Neural cell (in vitro differentiated cells): ENCODE measurements around the gene MINDY4. TPM values are rescaled to one million over a fixed set of nuclear protein-coding genes. Genes with fewer than 3 reads are reported as not detected.

ENCODE experiments used
- H2AFZ ChIP-seq: fragments of 200-600, 300-800 bp; sonication (generic), shearing (Covaris generic); 2 replicates; pipeline ENCODE4 v1.6.0; 2014; ENCODE audit warnings: low read depth, mild to moderate bottlenecking, antibody characterized with exemption, low read length, moderate library complexity
- H3F3A ChIP-seq: fragments of 200-600 bp; shearing (Covaris generic); 2 replicates; pipeline ENCODE4 v1.6.1; 2016; ENCODE audit warnings: mild to moderate bottlenecking, moderate library complexity, mixed read lengths, antibody characterized with exemption, low read length; ENCODE audit not compliant: insufficient read depth, poor library complexity, severe bottlenecking
- H3K27ac ChIP-seq: fragments of 200-600, 300-800 bp; sonication (generic), shearing (Covaris generic); 2 replicates; pipeline ENCODE4 v1.5.1; 2014; ENCODE audit warnings: mild to moderate bottlenecking, low read length, moderate library complexity
- H3K27me3 ChIP-seq: fragments of 300-800, 200-600 bp; sonication (generic), shearing (Covaris generic); 2 replicates; pipeline ENCODE4 v1.6.0; 2014; ENCODE audit warnings: mild to moderate bottlenecking, low read depth, low read length, moderate library complexity; ENCODE audit not compliant: insufficient read depth
- H3K36me3 ChIP-seq: fragments of 300-800, 200-600 bp; sonication (generic), shearing (Covaris generic); 2 replicates; pipeline ENCODE4 v1.5.1; 2014; ENCODE audit warnings: mild to moderate bottlenecking, antibody characterized with exemption, low read length, moderate library complexity; ENCODE audit not compliant: insufficient read depth
- H3K4me2 ChIP-seq: fragments of 300-800, 200-600 bp; sonication (generic), shearing (Covaris generic); 2 replicates; pipeline ENCODE4 v1.6.0; 2014; ENCODE audit warnings: mild to moderate bottlenecking, low read length
- H3K4me3 ChIP-seq: fragments of 300-800, 200-600 bp; sonication (generic), shearing (Covaris generic); 2 replicates; pipeline ENCODE4 v1.5.1; 2014; ENCODE audit warnings: mild to moderate bottlenecking, low read length, moderate library complexity
- H3K79me2 ChIP-seq: fragments of 200-600 bp; shearing (Covaris generic); replicated peaks from 2 replicates; pipeline ENCODE4 v1.6.0; 2014; ENCODE audit warnings: mild to moderate bottlenecking, low read length, moderate library complexity; ENCODE audit not compliant: insufficient read depth
- H3K9ac ChIP-seq: fragments of 300-800, 200-600 bp; sonication (generic), shearing (Covaris generic); 2 replicates; pipeline ENCODE4 v1.6.1; 2016; ENCODE audit warnings: mild to moderate bottlenecking, low read length, mixed read lengths
- H3K9me2 ChIP-seq: fragments of 200-600 bp; shearing (Covaris generic); 2 replicates; pipeline ENCODE4 v1.6.1; 2016; ENCODE audit warnings: mild to moderate bottlenecking, low read length, mixed read lengths; ENCODE audit not compliant: insufficient read depth
- H3K9me3 ChIP-seq: fragments of 200-600, 300-800 bp; sonication (generic), shearing (Covaris generic); 2 replicates; pipeline ENCODE4 v1.6.1; 2016; ENCODE audit warnings: mild to moderate bottlenecking, mixed run types, low read length, moderate library complexity, mixed read lengths
- H4K20me1 ChIP-seq: fragments of 200-600 bp; shearing (Covaris generic); 2 replicates; pipeline ENCODE4 v1.6.1; 2016; ENCODE audit warnings: mild to moderate bottlenecking, mixed run types; ENCODE audit not compliant: insufficient read depth
- EP300 ChIP-seq: fragments of 450-650 bp; conservative IDR thresholded peaks from 2 replicates; pipeline ENCODE4 v1.6.1; 2014; ENCODE audit warnings: antibody characterized with exemption, mild to moderate bottlenecking, moderate library complexity; ENCODE audit not compliant: poor library complexity, severe bottlenecking
- EZH2 ChIP-seq: fragments of 200-600, 300-800 bp; shearing (Covaris generic), sonication (generic); IDR thresholded peaks from 2 replicates; pipeline ENCODE4 v1.6.1; 2014; ENCODE audit warnings: antibody characterized with exemption, low read length, borderline replicate concordance, mild to moderate bottlenecking; ENCODE audit not compliant: insufficient read depth, poor library complexity, severe bottlenecking
- MXI1 ChIP-seq: fragments of 450-650 bp; conservative IDR thresholded peaks from 2 replicates; pipeline ENCODE4 v1.6.1; 2014; ENCODE audit warnings: antibody characterized with exemption, mild to moderate bottlenecking; ENCODE audit not compliant: poor library complexity, severe bottlenecking
- POLR2AphosphoS5 ChIP-seq: IDR thresholded peaks from 2 replicates; pipeline ENCODE4 v1.6.1; 2012
- RAD21 ChIP-seq: fragments of 450-650 bp; conservative IDR thresholded peaks from 2 replicates; pipeline ENCODE4 v1.6.1; 2014; ENCODE audit warnings: antibody characterized with exemption, mild to moderate bottlenecking, moderate library complexity
- SMC3 ChIP-seq: fragments of 450-650 bp; conservative IDR thresholded peaks from 2 replicates; pipeline ENCODE4 v1.6.1; 2014; ENCODE audit warnings: antibody characterized with exemption, mild to moderate bottlenecking, moderate library complexity; ENCODE audit not compliant: poor library complexity
- TAF1 ChIP-seq: IDR thresholded peaks from 2 replicates; pipeline ENCODE4 v1.6.1; 2012; ENCODE audit warnings: low read depth
- polyA plus RNA-seq: library from polyadenylated mRNA; depleted of rRNA; stranded (reverse); fragments of >200 nt; gene quantifications from 2 replicates; pipeline ENCODE4 v1.2.3, GENCODE V29; 2014
- TF ChIP-seq, protein P1 (sequence below): IDR thresholded peaks from 2 replicates; pipeline ENCODE4 v1.6.1; 2012; ENCODE audit warnings: borderline replicate concordance
- TF ChIP-seq, protein P2 (sequence below): fragments of 450-650 bp; IDR thresholded peaks from 2 replicates; pipeline ENCODE4 v1.5.1; 2014; ENCODE audit warnings: antibody characterized with exemption, mild to moderate bottlenecking, moderate library complexity; ENCODE audit not compliant: poor library complexity, severe bottlenecking

MINDY4 gene
- polyA plus RNA-seq, 1 donor from 2014 or later = 1.0 TPM

DNA sequence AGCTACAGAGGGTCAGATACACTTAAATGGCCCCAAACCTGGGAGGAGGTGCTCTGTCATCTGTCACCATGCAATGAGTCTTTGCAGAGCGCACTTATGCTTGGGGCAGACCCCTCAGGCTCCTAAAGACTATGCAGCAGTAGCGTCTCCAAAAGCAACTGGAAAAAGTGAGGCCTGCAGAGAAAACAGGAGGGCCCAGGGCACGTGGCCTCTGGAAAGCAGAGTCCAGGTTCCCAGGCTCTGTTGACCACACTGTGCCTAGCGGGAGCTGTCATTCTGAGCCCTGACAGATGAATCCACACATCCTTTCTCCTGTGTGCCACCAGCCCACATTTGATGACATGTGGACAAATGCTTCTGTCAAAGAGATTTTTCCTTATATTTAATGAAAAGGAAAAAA is 66.4 kb downstream of the MINDY4 start:
- no peaks in the 10 kb centered on the region for H3F3A ChIP-seq
- no peak overlapping the region for H3K27ac ChIP-seq
- no peak overlapping the region for H3K4me2 ChIP-seq
- H3K9ac ChIP-seq = no peak overlapping the region
- no peaks in the 10 kb centered on the region for H3K27me3 ChIP-seq
- H3K4me3 ChIP-seq = no peak overlapping the region
- no peaks in the 10 kb centered on the region for H3K79me2 ChIP-seq
- no peaks in the 10 kb centered on the region for H3K36me3 ChIP-seq
- TF ChIP-seq, protein P1, sequence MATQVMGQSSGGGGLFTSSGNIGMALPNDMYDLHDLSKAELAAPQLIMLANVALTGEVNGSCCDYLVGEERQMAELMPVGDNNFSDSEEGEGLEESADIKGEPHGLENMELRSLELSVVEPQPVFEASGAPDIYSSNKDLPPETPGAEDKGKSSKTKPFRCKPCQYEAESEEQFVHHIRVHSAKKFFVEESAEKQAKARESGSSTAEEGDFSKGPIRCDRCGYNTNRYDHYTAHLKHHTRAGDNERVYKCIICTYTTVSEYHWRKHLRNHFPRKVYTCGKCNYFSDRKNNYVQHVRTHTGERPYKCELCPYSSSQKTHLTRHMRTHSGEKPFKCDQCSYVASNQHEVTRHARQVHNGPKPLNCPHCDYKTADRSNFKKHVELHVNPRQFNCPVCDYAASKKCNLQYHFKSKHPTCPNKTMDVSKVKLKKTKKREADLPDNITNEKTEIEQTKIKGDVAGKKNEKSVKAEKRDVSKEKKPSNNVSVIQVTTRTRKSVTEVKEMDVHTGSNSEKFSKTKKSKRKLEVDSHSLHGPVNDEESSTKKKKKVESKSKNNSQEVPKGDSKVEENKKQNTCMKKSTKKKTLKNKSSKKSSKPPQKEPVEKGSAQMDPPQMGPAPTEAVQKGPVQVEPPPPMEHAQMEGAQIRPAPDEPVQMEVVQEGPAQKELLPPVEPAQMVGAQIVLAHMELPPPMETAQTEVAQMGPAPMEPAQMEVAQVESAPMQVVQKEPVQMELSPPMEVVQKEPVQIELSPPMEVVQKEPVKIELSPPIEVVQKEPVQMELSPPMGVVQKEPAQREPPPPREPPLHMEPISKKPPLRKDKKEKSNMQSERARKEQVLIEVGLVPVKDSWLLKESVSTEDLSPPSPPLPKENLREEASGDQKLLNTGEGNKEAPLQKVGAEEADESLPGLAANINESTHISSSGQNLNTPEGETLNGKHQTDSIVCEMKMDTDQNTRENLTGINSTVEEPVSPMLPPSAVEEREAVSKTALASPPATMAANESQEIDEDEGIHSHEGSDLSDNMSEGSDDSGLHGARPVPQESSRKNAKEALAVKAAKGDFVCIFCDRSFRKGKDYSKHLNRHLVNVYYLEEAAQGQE = no peak
- no peak for TF ChIP-seq SMC3
- no peaks in the 10 kb centered on the region for H4K20me1 ChIP-seq
- no peaks in the 10 kb centered on the region for H3K9me3 ChIP-seq
- H2AFZ ChIP-seq = no peak overlapping the region
- no peaks in the 10 kb centered on the region for H3K9me2 ChIP-seq

DNA sequence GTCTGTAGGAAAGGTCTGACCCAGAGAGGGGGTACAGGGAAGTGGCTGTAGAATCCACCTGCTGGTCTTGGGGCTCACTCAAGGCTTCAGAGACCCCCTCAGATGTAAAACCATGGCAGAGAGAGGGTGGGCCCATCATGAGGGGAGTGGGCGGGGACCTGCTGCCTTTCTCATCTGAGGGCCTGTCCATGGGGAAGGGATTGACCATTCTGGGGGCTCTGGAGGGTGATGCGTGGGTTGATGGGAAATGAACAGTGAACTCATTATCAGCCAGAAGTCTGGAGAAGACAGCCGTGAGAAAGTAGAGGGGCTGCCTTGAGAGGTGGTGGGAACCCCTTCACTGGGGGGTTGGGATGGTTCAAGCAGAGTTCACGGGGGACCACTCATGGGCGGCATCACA is 66.8 kb downstream of the MINDY4 start:
- Histone ChIP-seq H3K9me2 (no peaks in the 10 kb centered on the region), H3K27ac (no peak overlapping the region), H3K27me3 (no peaks in the 10 kb centered on the region)

More for the DNA sequence above, 66.8 kb downstream of the MINDY4 start:
- Histone ChIP-seq H4K20me1 (no peaks in the 10 kb centered on the region), H3K36me3 (no peaks in the 10 kb centered on the region), H3K4me2 (no peak overlapping the region), H2AFZ (no peak overlapping the region), H3K79me2 (no peaks in the 10 kb centered on the region), H3K4me3 (no peak overlapping the region), H3K9me3 (no peaks in the 10 kb centered on the region), H3K9ac (no peak overlapping the region), H3F3A (no peaks in the 10 kb centered on the region)
- TF ChIP-seq SMC3 (no peak), POLR2AphosphoS5 (no peak), EZH2 (no peak), EP300 (no peak), MXI1 (no peak), TAF1 (no peak), RAD21 (no peak)
- TF ChIP-seq, protein P2, sequence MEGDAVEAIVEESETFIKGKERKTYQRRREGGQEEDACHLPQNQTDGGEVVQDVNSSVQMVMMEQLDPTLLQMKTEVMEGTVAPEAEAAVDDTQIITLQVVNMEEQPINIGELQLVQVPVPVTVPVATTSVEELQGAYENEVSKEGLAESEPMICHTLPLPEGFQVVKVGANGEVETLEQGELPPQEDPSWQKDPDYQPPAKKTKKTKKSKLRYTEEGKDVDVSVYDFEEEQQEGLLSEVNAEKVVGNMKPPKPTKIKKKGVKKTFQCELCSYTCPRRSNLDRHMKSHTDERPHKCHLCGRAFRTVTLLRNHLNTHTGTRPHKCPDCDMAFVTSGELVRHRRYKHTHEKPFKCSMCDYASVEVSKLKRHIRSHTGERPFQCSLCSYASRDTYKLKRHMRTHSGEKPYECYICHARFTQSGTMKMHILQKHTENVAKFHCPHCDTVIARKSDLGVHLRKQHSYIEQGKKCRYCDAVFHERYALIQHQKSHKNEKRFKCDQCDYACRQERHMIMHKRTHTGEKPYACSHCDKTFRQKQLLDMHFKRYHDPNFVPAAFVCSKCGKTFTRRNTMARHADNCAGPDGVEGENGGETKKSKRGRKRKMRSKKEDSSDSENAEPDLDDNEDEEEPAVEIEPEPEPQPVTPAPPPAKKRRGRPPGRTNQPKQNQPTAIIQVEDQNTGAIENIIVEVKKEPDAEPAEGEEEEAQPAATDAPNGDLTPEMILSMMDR = no peak
- TF ChIP-seq, protein P1 = no peak
